Measurements from ENCODE around the gene CLEC11A.
A peak's percentile ranks its signal among the peaks of the same experiment; 100 is the strongest.

The CLEC11A gene

GRCh38 chr19:50708179-50708879, 14.8 kb upstream of the CLEC11A start:
- Histone ChIP-seq H3K4me3 (ENCODE audit: low read depth, low read length) (no peak overlapping the region), H3K79me2 (ENCODE audit: control insufficient read depth, insufficient read depth, low read length, unreplicated experiment) (no peaks in the 10 kb centered on the region), H3K36me3 (ENCODE audit: insufficient read depth, low read length) (no peaks in the 10 kb centered on the region), H3K27ac (ENCODE audit: low read depth, low read length) (no peak overlapping the region), H3K4me1 (ENCODE audit: control insufficient read depth, insufficient read depth, low read length, unreplicated experiment) (no peaks in the 10 kb centered on the region), H3K27me3 (ENCODE audit: insufficient read depth, low read length) (no peaks in the 10 kb centered on the region), H2AFZ (ENCODE audit: low read length, unreplicated experiment) (no peak overlapping the region)

- no peaks in the 10 kb centered on the region for H3K27me3 ChIP-seq (ENCODE audit: insufficient read depth, low read length)
- no peaks in the 10 kb centered on the region for H3K4me1 ChIP-seq (ENCODE audit: control insufficient read depth, insufficient read depth, low read length, unreplicated experiment)
- no peaks in the 10 kb centered on the region for H3K79me2 ChIP-seq (ENCODE audit: control insufficient read depth, insufficient read depth, low read length, unreplicated experiment)
Observed at GRCh38 chr19:50710094-50710493, 13.1 kb upstream of the CLEC11A start.

GRCh38 chr19:50710612-50711011, 12.6 kb upstream of the CLEC11A start:
- no peak overlapping the region for H3K4me3 ChIP-seq (ENCODE audit: low read depth, low read length)
- H3K27ac ChIP-seq (ENCODE audit: low read depth, low read length) = no peak overlapping the region
- no peak overlapping the region for H2AFZ ChIP-seq (ENCODE audit: low read length, unreplicated experiment)
- no peaks in the 10 kb centered on the region for H3K79me2 ChIP-seq (ENCODE audit: control insufficient read depth, insufficient read depth, low read length, unreplicated experiment)
- H3K27me3 ChIP-seq (ENCODE audit: insufficient read depth, low read length) = no peaks in the 10 kb centered on the region
- no peaks in the 10 kb centered on the region for H3K36me3 ChIP-seq (ENCODE audit: insufficient read depth, low read length)
- no peaks in the 10 kb centered on the region for H3K4me1 ChIP-seq (ENCODE audit: control insufficient read depth, insufficient read depth, low read length, unreplicated experiment)

More at GRCh38 chr19:50710094-50710493, 13.1 kb upstream of the CLEC11A start:
- no peaks in the 10 kb centered on the region for H3K36me3 ChIP-seq (ENCODE audit: insufficient read depth, low read length)
- H3K4me3 ChIP-seq (ENCODE audit: low read depth, low read length) = no peak overlapping the region
- H2AFZ ChIP-seq (ENCODE audit: low read length, unreplicated experiment) = no peak overlapping the region
- no peak overlapping the region for H3K27ac ChIP-seq (ENCODE audit: low read depth, low read length)

- Histone ChIP-seq H3K27ac (ENCODE audit: low read depth, low read length) (no peak overlapping the region), H3K27me3 (ENCODE audit: insufficient read depth, low read length) (no peaks in the 10 kb centered on the region), H3K4me1 (ENCODE audit: control insufficient read depth, insufficient read depth, low read length, unreplicated experiment) (no peaks in the 10 kb centered on the region), H2AFZ (ENCODE audit: low read length, unreplicated experiment) (no peak overlapping the region), H3K36me3 (ENCODE audit: insufficient read depth, low read length) (no peaks in the 10 kb centered on the region), H3K79me2 (ENCODE audit: control insufficient read depth, insufficient read depth, low read length, unreplicated experiment) (no peaks in the 10 kb centered on the region), H3K4me3 (ENCODE audit: low read depth, low read length) (no peak overlapping the region)
Observed at GRCh38 chr19:50711196-50711595, 12.0 kb upstream of the CLEC11A start.

GRCh38 chr19:50711805-50712204, 11.4 kb upstream of the CLEC11A start:
- H3K79me2 ChIP-seq (ENCODE audit: control insufficient read depth, insufficient read depth, low read length, unreplicated experiment) = no peaks in the 10 kb centered on the region
- H3K27me3 ChIP-seq (ENCODE audit: insufficient read depth, low read length) = no peaks in the 10 kb centered on the region
- no peaks in the 10 kb centered on the region for H3K4me1 ChIP-seq (ENCODE audit: control insufficient read depth, insufficient read depth, low read length, unreplicated experiment)
- no peak overlapping the region for H2AFZ ChIP-seq (ENCODE audit: low read length, unreplicated experiment)
- no peak overlapping the region for H3K27ac ChIP-seq (ENCODE audit: low read depth, low read length)
- H3K4me3 ChIP-seq (ENCODE audit: low read depth, low read length) = no peak overlapping the region
- H3K36me3 ChIP-seq (ENCODE audit: insufficient read depth, low read length) = no peaks in the 10 kb centered on the region

GRCh38 chr19:50712833-50713232, 10.3 kb upstream of the CLEC11A start:
- no peaks in the 10 kb centered on the region for H3K4me1 ChIP-seq (ENCODE audit: control insufficient read depth, insufficient read depth, low read length, unreplicated experiment)
- H3K27me3 ChIP-seq (ENCODE audit: insufficient read depth, low read length) = no peaks in the 10 kb centered on the region
- no peaks in the 10 kb centered on the region for H3K79me2 ChIP-seq (ENCODE audit: control insufficient read depth, insufficient read depth, low read length, unreplicated experiment)
- no peak overlapping the region for H2AFZ ChIP-seq (ENCODE audit: low read length, unreplicated experiment)
- H3K27ac ChIP-seq (ENCODE audit: low read depth, low read length) = no peak overlapping the region
- no peaks in the 10 kb centered on the region for H3K36me3 ChIP-seq (ENCODE audit: insufficient read depth, low read length)
- no peak overlapping the region for H3K4me3 ChIP-seq (ENCODE audit: low read depth, low read length)

GRCh38 chr19:50713556-50714236, 9.5 kb upstream of the CLEC11A start:
- no peak overlapping the region for H3K4me3 ChIP-seq (ENCODE audit: low read depth, low read length)
- no peak overlapping the region for H2AFZ ChIP-seq (ENCODE audit: low read length, unreplicated experiment)
- no peaks in the 10 kb centered on the region for H3K4me1 ChIP-seq (ENCODE audit: control insufficient read depth, insufficient read depth, low read length, unreplicated experiment)
- H3K79me2 ChIP-seq (ENCODE audit: control insufficient read depth, insufficient read depth, low read length, unreplicated experiment) = no peaks in the 10 kb centered on the region
- no peaks in the 10 kb centered on the region for H3K27me3 ChIP-seq (ENCODE audit: insufficient read depth, low read length)
- H3K27ac ChIP-seq (ENCODE audit: low read depth, low read length) = no peak overlapping the region
- no peaks in the 10 kb centered on the region for H3K36me3 ChIP-seq (ENCODE audit: insufficient read depth, low read length)

- H3K36me3 ChIP-seq (ENCODE audit: insufficient read depth, low read length) = no peaks in the 10 kb centered on the region
- no peak overlapping the region for H3K4me3 ChIP-seq (ENCODE audit: low read depth, low read length)
- H3K4me1 ChIP-seq (ENCODE audit: control insufficient read depth, insufficient read depth, low read length, unreplicated experiment) = peaks cover 5% of the 10 kb centered on the region
- H3K79me2 ChIP-seq (ENCODE audit: control insufficient read depth, insufficient read depth, low read length, unreplicated experiment) = no peaks in the 10 kb centered on the region
- no peak overlapping the region for H3K27ac ChIP-seq (ENCODE audit: low read depth, low read length)
- H2AFZ ChIP-seq (ENCODE audit: low read length, unreplicated experiment) = no peak overlapping the region
- no peaks in the 10 kb centered on the region for H3K27me3 ChIP-seq (ENCODE audit: insufficient read depth, low read length)
Observed at GRCh38 chr19:50716178-50717025, 6.8 kb upstream of the CLEC11A start.

GRCh38 chr19:50717026-50717723, 6.0 kb upstream of the CLEC11A start:
- no peak overlapping the region for H2AFZ ChIP-seq (ENCODE audit: low read length, unreplicated experiment)
- no peak overlapping the region for H3K27ac ChIP-seq (ENCODE audit: low read depth, low read length)
- no peak overlapping the region for H3K4me3 ChIP-seq (ENCODE audit: low read depth, low read length)
- no peaks in the 10 kb centered on the region for H3K27me3 ChIP-seq (ENCODE audit: insufficient read depth, low read length)
- no peaks in the 10 kb centered on the region for H3K79me2 ChIP-seq (ENCODE audit: control insufficient read depth, insufficient read depth, low read length, unreplicated experiment)
- H3K4me1 ChIP-seq (ENCODE audit: control insufficient read depth, insufficient read depth, low read length, unreplicated experiment) = peaks cover 10% of the 10 kb centered on the region
- H3K36me3 ChIP-seq (ENCODE audit: insufficient read depth, low read length) = no peaks in the 10 kb centered on the region

- no peaks in the 10 kb centered on the region for H3K79me2 ChIP-seq (ENCODE audit: control insufficient read depth, insufficient read depth, low read length, unreplicated experiment)
- no peaks in the 10 kb centered on the region for H3K27me3 ChIP-seq (ENCODE audit: insufficient read depth, low read length)
- H2AFZ ChIP-seq (ENCODE audit: low read length, unreplicated experiment) = no peak overlapping the region
- H3K27ac ChIP-seq (ENCODE audit: low read depth, low read length) = no peak overlapping the region
- H3K4me1 ChIP-seq (ENCODE audit: control insufficient read depth, insufficient read depth, low read length, unreplicated experiment) = peaks cover 10% of the 10 kb centered on the region
- H3K4me3 ChIP-seq (ENCODE audit: low read depth, low read length) = peak overlapping the region; percentile 62; the same call in 1 of the 2 replicates
- H3K36me3 ChIP-seq (ENCODE audit: insufficient read depth, low read length) = no peaks in the 10 kb centered on the region
Observed at GRCh38 chr19:50717891-50718254, 5.3 kb upstream of the CLEC11A start.
